Gastrocnemius medialis (tissue), 4 donors: ENCODE measurements around the gene PLXNB3.
"Not testable (repeated sequence)": the region's sequence is repeated elsewhere in the genome, so short reads cannot be mapped to it uniquely, and the experiment has no call there.

ENCODE experiments used
- POLR2A ChIP-seq, 2 donors: fragments of 450-650 bp; IDR thresholded peaks; one replicate each; pipeline ENCODE4 v1.6.1; 2017; ENCODE audit warnings: antibody characterized with exemption in 2 of 2, mild to moderate bottlenecking in 2 of 2, moderate library complexity in 2 of 2
- TF ChIP-seq, protein P1 (sequence below), 5 experiments: fragments of 450-650 bp in 3 of 5; fragments of 200-600 bp in 2 of 5; sonication (generic) in 2 of 5; IDR thresholded peaks in 4 of 5; conservative IDR thresholded peaks in 1 of 5; 1 replicate in 4 of 5; 2 replicates in 1 of 5; pipeline ENCODE4 v1.5.1; 2016 to 2019; ENCODE audit warnings: antibody characterized with exemption in 5 of 5, mild to moderate bottlenecking in 3 of 5, moderate library complexity in 3 of 5

DNA sequence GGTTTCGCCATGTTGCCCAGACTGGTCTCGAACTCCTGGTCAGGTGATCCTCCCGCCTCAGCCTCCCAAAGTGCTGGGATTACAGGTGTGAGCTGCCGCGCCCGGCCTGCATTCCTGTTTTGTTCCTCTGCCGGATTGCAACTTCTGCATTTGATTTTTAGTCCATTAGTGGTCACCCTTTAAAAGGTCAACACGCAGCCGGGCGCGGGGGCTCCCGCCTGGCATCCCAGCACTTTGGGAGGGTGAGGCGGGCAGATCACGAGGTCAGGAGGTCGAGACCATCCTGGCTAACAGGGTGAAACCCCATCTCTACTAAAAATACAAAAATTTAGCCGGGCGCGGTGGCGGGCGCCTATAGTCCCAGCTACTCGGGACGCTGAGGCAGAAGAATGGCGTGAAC is 33.9 kb upstream of the PLXNB3 start:
- TF ChIP-seq, protein P1, sequence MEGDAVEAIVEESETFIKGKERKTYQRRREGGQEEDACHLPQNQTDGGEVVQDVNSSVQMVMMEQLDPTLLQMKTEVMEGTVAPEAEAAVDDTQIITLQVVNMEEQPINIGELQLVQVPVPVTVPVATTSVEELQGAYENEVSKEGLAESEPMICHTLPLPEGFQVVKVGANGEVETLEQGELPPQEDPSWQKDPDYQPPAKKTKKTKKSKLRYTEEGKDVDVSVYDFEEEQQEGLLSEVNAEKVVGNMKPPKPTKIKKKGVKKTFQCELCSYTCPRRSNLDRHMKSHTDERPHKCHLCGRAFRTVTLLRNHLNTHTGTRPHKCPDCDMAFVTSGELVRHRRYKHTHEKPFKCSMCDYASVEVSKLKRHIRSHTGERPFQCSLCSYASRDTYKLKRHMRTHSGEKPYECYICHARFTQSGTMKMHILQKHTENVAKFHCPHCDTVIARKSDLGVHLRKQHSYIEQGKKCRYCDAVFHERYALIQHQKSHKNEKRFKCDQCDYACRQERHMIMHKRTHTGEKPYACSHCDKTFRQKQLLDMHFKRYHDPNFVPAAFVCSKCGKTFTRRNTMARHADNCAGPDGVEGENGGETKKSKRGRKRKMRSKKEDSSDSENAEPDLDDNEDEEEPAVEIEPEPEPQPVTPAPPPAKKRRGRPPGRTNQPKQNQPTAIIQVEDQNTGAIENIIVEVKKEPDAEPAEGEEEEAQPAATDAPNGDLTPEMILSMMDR (IDR thresholded peaks at IDR 0.05 in 4 of 5, conservative IDR thresholded peaks at IDR 0.05 in 1 of 5): not testable (repeated sequence)
- TF ChIP-seq POLR2A (IDR thresholded peaks at IDR 0.05): not testable (repeated sequence)
